GM13977 (cell line): Measurements from ENCODE around the gene C6orf62.
"Not testable (repeated sequence)": the region's sequence is repeated elsewhere in the genome, so short reads cannot be mapped to it uniquely, and the experiment has no call there.

Experiments used
- DNase-seq: peaks from one replicate; pipeline ENCODE4 v3.0.0; 2012; ENCODE audit warnings: low spot score
- in situ Hi-C: fragments of 300-500 bp; cut with MboI; formaldehyde crosslinking; loops from one replicate; pipeline ENCODE4 v1.12.0; 2022; ENCODE audit warnings: low sequenced_read_pairs, low pct_unique_long_range_greater_than_20kb, mixed read lengths, inconsistent platforms; ENCODE audit not compliant: unreplicated experiment
- TF ChIP-seq, protein P1 (sequence below): IDR thresholded peaks from 2 replicates; pipeline ENCODE4 v1.5.1; 2012; ENCODE audit warnings: mild to moderate bottlenecking, control low read depth; ENCODE audit not compliant: insufficient read depth; ENCODE audit errors: extremely low read depth, missing control alignments

C6orf62 gene

GRCh38 chr6:24743265-24743943 is 24.4 kb upstream of the C6orf62 start:
- in situ Hi-C loops, result no loop called here
- TF ChIP-seq, protein P1, sequence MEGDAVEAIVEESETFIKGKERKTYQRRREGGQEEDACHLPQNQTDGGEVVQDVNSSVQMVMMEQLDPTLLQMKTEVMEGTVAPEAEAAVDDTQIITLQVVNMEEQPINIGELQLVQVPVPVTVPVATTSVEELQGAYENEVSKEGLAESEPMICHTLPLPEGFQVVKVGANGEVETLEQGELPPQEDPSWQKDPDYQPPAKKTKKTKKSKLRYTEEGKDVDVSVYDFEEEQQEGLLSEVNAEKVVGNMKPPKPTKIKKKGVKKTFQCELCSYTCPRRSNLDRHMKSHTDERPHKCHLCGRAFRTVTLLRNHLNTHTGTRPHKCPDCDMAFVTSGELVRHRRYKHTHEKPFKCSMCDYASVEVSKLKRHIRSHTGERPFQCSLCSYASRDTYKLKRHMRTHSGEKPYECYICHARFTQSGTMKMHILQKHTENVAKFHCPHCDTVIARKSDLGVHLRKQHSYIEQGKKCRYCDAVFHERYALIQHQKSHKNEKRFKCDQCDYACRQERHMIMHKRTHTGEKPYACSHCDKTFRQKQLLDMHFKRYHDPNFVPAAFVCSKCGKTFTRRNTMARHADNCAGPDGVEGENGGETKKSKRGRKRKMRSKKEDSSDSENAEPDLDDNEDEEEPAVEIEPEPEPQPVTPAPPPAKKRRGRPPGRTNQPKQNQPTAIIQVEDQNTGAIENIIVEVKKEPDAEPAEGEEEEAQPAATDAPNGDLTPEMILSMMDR, result no peak
- DNase-seq, result peak; percentile 40

DNA sequence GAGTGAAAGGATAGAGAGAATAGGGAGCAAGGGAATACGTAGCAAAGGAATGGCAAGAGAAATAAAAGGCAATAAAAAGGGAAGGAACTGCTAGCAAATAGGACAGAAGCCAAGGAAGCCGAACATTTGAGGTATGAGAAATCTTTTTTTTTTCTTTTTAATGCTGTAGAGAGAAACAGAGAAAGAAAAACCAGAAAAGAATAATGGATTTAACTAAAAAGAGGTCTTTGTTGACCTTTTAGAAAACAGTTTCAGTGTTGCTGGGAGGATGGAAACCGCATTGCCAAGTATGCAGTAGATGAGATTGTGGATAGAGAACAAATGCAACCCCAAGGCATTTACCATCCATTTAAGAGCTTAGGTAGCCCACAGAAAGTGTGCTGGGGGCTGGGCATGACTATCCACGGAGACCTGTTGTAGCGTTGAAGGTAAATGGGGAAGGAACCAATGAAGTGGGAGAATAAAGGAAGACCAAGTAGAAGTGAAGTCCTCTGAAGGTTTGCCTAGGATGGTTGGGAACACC is 23.3 kb upstream of the C6orf62 start:
- TF ChIP-seq, protein P1, result no peak
- DNase-seq, result no peak
- in situ Hi-C loops, result no loop called here

GRCh38 chr6:24740861-24741260 is 21.9 kb upstream of the C6orf62 start:
- in situ Hi-C loops, result no loop called here
- no peak for DNase-seq
- TF ChIP-seq, protein P1, result no peak

DNA sequence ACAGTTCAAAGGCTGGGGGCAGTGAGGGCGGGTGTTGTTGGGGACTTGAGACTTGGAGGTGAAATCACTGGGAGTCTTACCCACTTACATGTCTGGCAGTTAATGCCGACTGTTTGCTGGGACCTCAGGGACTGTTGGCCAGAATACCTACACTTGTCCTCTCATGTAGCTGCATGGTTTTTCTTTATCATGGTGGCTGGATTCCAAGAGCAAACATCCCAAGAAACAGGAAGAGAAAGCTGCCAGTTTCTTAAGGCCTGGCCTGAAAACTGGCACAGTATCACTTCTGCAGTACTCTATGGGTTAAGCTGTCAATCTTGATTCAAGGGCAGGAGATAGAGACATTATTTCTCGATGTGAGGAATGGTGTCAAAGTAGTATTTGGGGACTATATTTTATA is 19.8 kb upstream of the C6orf62 start:
- in situ Hi-C loops, result no loop called here
- DNase-seq, result no peak
- TF ChIP-seq, protein P1, result no peak

DNA sequence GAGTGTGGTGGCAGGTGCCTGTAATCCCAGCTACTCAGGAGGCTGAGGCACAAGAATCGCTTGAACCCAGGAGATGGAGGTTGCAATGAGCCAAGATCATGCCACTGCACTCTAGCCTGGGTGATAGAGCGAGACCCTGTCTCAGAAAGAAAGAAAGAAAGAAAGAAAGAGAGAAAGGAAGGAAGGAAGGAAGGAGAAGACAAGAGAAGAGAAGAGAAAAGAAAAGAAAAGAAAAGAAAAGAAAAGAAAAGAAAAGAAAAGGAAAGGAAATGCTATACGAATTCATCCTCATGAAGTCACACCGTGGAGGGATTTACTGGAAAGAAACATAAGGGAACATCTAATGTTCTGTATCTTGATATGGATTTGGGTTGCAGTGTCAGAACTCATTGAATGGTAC is 15.8 kb upstream of the C6orf62 start:
- in situ Hi-C loops, DNase-seq: not testable (repeated sequence)

- in situ Hi-C loops, result no loop called here
- DNase-seq, result no peak
- TF ChIP-seq, protein P1, result no peak
These were observed 15.2 kb upstream of the C6orf62 start for GRCh38 chr6:24734166-24734565.

GRCh38 chr6:24731456-24732134 is 12.6 kb upstream of the C6orf62 start:
- in situ Hi-C loops, DNase-seq: not testable (repeated sequence)

- in situ Hi-C loops, DNase-seq: not testable (repeated sequence)
These were observed 11.7 kb upstream of the C6orf62 start for GRCh38 chr6:24730653-24731052.
